SK-N-SH treated with all-trans-retinoic acid at 6 μM for 48 hours (cell line): ENCODE measurements around the gene FYN.

ENCODE experiments used
- ATAC-seq: fragments of 200-7000 bp; cut with Tn5 transposase; 3 replicates; pipeline ENCODE4 v1.9.1; 2020; ENCODE audit warnings: mild to moderate bottlenecking, moderate library complexity
- BACH2 ChIP-seq: fragments of 250-450 bp; sonication (Bioruptor Pico); IDR thresholded peaks from 2 replicates; pipeline ENCODE4 v1.9.0; 2021; ENCODE audit warnings: mild to moderate bottlenecking, borderline replicate concordance
- CREB5 ChIP-seq: fragments of 250-450 bp; sonication (Bioruptor Pico); IDR thresholded peaks from 2 replicates; pipeline ENCODE4 v1.5.1; 2020; ENCODE audit warnings: low read depth, mild to moderate bottlenecking, moderate library complexity
- CSRNP3 ChIP-seq: fragments of 250-450 bp; sonication (Bioruptor Pico); IDR thresholded peaks from 2 replicates; pipeline ENCODE4 v1.5.1; 2021; ENCODE audit warnings: mild to moderate bottlenecking, moderate library complexity
- GLIS3 ChIP-seq: fragments of 250-450 bp; sonication (Bioruptor Pico); IDR thresholded peaks from 2 replicates; pipeline ENCODE4 v1.5.0; 2020; ENCODE audit warnings: mild to moderate bottlenecking, moderate library complexity
- ISL1 ChIP-seq: fragments of 250-450 bp; sonication (Bioruptor Pico); IDR thresholded peaks from 2 replicates; pipeline ENCODE4 v2.1.2; 2022; ENCODE audit warnings: mild to moderate bottlenecking, moderate library complexity
- OSR1 ChIP-seq: fragments of 250-450 bp; sonication (Bioruptor Pico); IDR thresholded peaks from 2 replicates; pipeline ENCODE4 v1.8.0; 2022; ENCODE audit warnings: moderate library complexity, mild to moderate bottlenecking, inconsistent platforms
- PATZ1 ChIP-seq: fragments of 250-450 bp; sonication (Bioruptor Pico); IDR thresholded peaks from 2 replicates; pipeline ENCODE4 v1.8.0; 2020; ENCODE audit warnings: mild to moderate bottlenecking, moderate library complexity, borderline replicate concordance
- POU6F1 ChIP-seq: fragments of 250-450 bp; sonication (Bioruptor Pico); IDR thresholded peaks from 2 replicates; pipeline ENCODE4 v1.8.0; 2021; ENCODE audit warnings: low read depth, mild to moderate bottlenecking, moderate library complexity, borderline replicate concordance
- PPARA ChIP-seq: fragments of 250-450 bp; sonication (Bioruptor Pico); IDR thresholded peaks from 2 replicates; pipeline ENCODE4 v1.5.0; 2020; ENCODE audit warnings: mild to moderate bottlenecking, borderline replicate concordance
- RARB ChIP-seq: fragments of 250-450 bp; sonication (Bioruptor Pico); IDR thresholded peaks from 2 replicates; pipeline ENCODE4 v1.8.0; 2021; ENCODE audit warnings: mild to moderate bottlenecking, moderate library complexity
- SNAI2 ChIP-seq: fragments of 250-450 bp; sonication (Bioruptor Pico); IDR thresholded peaks from 2 replicates; pipeline ENCODE4 v1.5.0; 2020; ENCODE audit warnings: mild to moderate bottlenecking, moderate library complexity
- TCF4 ChIP-seq: fragments of 250-450 bp; sonication (Bioruptor Pico); IDR thresholded peaks from 2 replicates; pipeline ENCODE4 v1.8.0; 2021; ENCODE audit warnings: mild to moderate bottlenecking, moderate library complexity, borderline replicate concordance
- TSHZ2 ChIP-seq: fragments of 250-450 bp; sonication (Bioruptor Pico); IDR thresholded peaks from 2 replicates; pipeline ENCODE4 v1.5.0; 2020; ENCODE audit warnings: mild to moderate bottlenecking, moderate library complexity
- ZC3H10 ChIP-seq: fragments of 250-450 bp; sonication (Bioruptor Pico); IDR thresholded peaks from 2 replicates; pipeline ENCODE4 v1.5.1; 2021; ENCODE audit warnings: mild to moderate bottlenecking, moderate library complexity
- ZFP3 ChIP-seq: fragments of 250-450 bp; sonication (Bioruptor Pico); IDR thresholded peaks from 2 replicates; pipeline ENCODE4 v1.5.0; 2020; ENCODE audit warnings: mild to moderate bottlenecking, moderate library complexity
- ZNF565 ChIP-seq: fragments of 450-650 bp; formaldehyde crosslinking; conservative IDR thresholded peaks from 2 replicates; pipeline ENCODE4 v1.5.0; 2020; ENCODE audit warnings: low read depth, mild to moderate bottlenecking, moderate library complexity
- ZNF70 ChIP-seq: fragments of 450-650 bp; formaldehyde crosslinking; IDR thresholded peaks from 2 replicates; pipeline ENCODE4 v1.5.0; 2020; ENCODE audit warnings: mild to moderate bottlenecking, moderate library complexity
- ZNF8 ChIP-seq: fragments of 450-650 bp; formaldehyde crosslinking; IDR thresholded peaks from 2 replicates; pipeline ENCODE4 v1.5.0; 2020; ENCODE audit warnings: mild to moderate bottlenecking, moderate library complexity

Gene FYN

GRCh38 chr6:111806165-111806547 is 67.1 kb downstream of the FYN start:
- TF ChIP-seq CREB5 (CRISPR knock-in tag): no peak
- no peak for TF ChIP-seq PATZ1 (CRISPR knock-in tag)
- no peak for TF ChIP-seq CSRNP3 (CRISPR knock-in tag)
- TF ChIP-seq PPARA: no peak
- no peak for TF ChIP-seq BACH2 (CRISPR knock-in tag)
- no peak for TF ChIP-seq ZNF8 (CRISPR knock-in tag)
- ATAC-seq: no peak

GRCh38 chr6:111805511-111806164 is 67.6 kb downstream of the FYN start:
- TF ChIP-seq ZFP3 (CRISPR knock-in tag) (no peak), ISL1 (CRISPR knock-in tag) (no peak), TCF4 (CRISPR knock-in tag) (no peak), TSHZ2 (CRISPR knock-in tag) (no peak), GLIS3 (CRISPR knock-in tag) (no peak)
- ATAC-seq: peak; percentile 30; the same call in 2 of the 3 replicates

- ATAC-seq: peak; percentile 22; the same call in 1 of the 3 replicates
Measured at GRCh38 chr6:111804627-111805235, 68.5 kb downstream of the FYN start.

More at GRCh38 chr6:111804627-111805235, 68.5 kb downstream of the FYN start:
- TF ChIP-seq ZNF8 (CRISPR knock-in tag): no peak
- no peak for TF ChIP-seq ZC3H10 (CRISPR knock-in tag)
- TF ChIP-seq ZNF70 (CRISPR knock-in tag): no peak
- TF ChIP-seq TSHZ2 (CRISPR knock-in tag): no peak
- TF ChIP-seq GLIS3 (CRISPR knock-in tag): no peak
- no peak for TF ChIP-seq RARB (CRISPR knock-in tag)
- no peak for TF ChIP-seq CSRNP3 (CRISPR knock-in tag)
- no peak for TF ChIP-seq ZFP3 (CRISPR knock-in tag)
- no peak for TF ChIP-seq BACH2 (CRISPR knock-in tag)
- no peak for TF ChIP-seq SNAI2 (CRISPR knock-in tag)
- TF ChIP-seq ZNF565 (CRISPR knock-in tag): no peak
- TF ChIP-seq PPARA: no peak
- TF ChIP-seq CREB5 (CRISPR knock-in tag): no peak
- no peak for TF ChIP-seq TCF4 (CRISPR knock-in tag)
- TF ChIP-seq OSR1 (CRISPR knock-in tag): no peak
- no peak for TF ChIP-seq POU6F1
- TF ChIP-seq, all 23 proteins: peak for 0
